HEK293 (cell line): Measurements from ENCODE around the gene APELA.

Experiments
- CTCF ChIA-PET: fragments of 350-600 bp; formaldehyde crosslinking; extraction: SDS; loops from one replicate; lab custom pipeline; 2021; ENCODE audit warnings: antibody characterized with exemption; lab: Yijun Ruan, JAX
- POLR2A ChIA-PET: fragments of 300-600 bp; formaldehyde crosslinking; extraction: SDS; loops from one replicate; lab custom pipeline; 2020; ENCODE audit warnings: antibody characterized with exemption, inconsistent platforms; lab: Yijun Ruan, JAX
- H3K27ac ChIP-seq: fragments of 200-500 bp; sonication (Bioruptor generic); 2 replicates; pipeline ENCODE4 v1.5.1; 2014; ENCODE audit warnings: low read depth, low read length, control low read depth, inconsistent platforms; ENCODE audit errors: extremely low read depth
- H3K36me3 ChIP-seq, 2 experiments: fragments of 200-500 bp in 1 of 2; sonication (Bioruptor generic) in 1 of 2; 1 replicate in 1 of 2; 2 replicates in 1 of 2; pipeline ENCODE4 v1.5.1; 2014 to 2017; ENCODE audit warnings: inconsistent platforms in 2 of 2, low read length in 2 of 2; ENCODE audit not compliant: control insufficient read depth in 2 of 2, insufficient read depth in 1 of 2
- H3K4me1 ChIP-seq: fragments of 200-500 bp; sonication (Bioruptor generic); 2 replicates; pipeline ENCODE4 v1.5.1; 2014; ENCODE audit warnings: mild to moderate bottlenecking, low read length, inconsistent platforms; ENCODE audit not compliant: control insufficient read depth, insufficient read depth
- H3K4me3 ChIP-seq: 2 replicates; pipeline ENCODE4 v1.5.1; 2011; ENCODE audit warnings: low read depth, mild to moderate bottlenecking, control low read depth, low read length, moderate library complexity
- H3K9me3 ChIP-seq: fragments of 200-500 bp; sonication (Bioruptor generic); 2 replicates; pipeline ENCODE4 v1.5.1; 2014; ENCODE audit warnings: low read depth, low read length, inconsistent platforms; ENCODE audit not compliant: control insufficient read depth, insufficient read depth
- BCL11B ChIP-seq: fragments of 450-650 bp; formaldehyde crosslinking; IDR thresholded peaks from 2 replicates; pipeline ENCODE4 v1.5.1; 2016; ENCODE audit warnings: low read depth, missing biosample characterization, missing genetic modification characterization
- GFI1B ChIP-seq: fragments of 450-650 bp; formaldehyde crosslinking; IDR thresholded peaks from 2 replicates; pipeline ENCODE4 v1.5.1; 2016; ENCODE audit warnings: missing biosample characterization, missing genetic modification characterization
- HOXC10 ChIP-seq: sonication (generic); formaldehyde crosslinking; IDR thresholded peaks from 2 replicates; pipeline ENCODE4 v1.8.1; 2023; ENCODE audit warnings: mild to moderate bottlenecking, missing genetic modification reagents
- KLF16 ChIP-seq: fragments of 450-650 bp; formaldehyde crosslinking; IDR thresholded peaks from 2 replicates; pipeline ENCODE4 v1.5.1; 2017; ENCODE audit warnings: missing biosample characterization, missing genetic modification characterization
- MZF1 ChIP-seq: fragments of 450-650 bp; formaldehyde crosslinking; IDR thresholded peaks from 2 replicates; pipeline ENCODE4 v1.5.1; 2017; ENCODE audit warnings: missing biosample characterization, missing genetic modification characterization, borderline replicate concordance
- PRDM4 ChIP-seq: fragments of 450-650 bp; formaldehyde crosslinking; IDR thresholded peaks from 2 replicates; pipeline ENCODE4 v1.5.1; 2017; ENCODE audit warnings: missing biosample characterization, missing genetic modification characterization
- SETDB1 ChIP-seq: IDR thresholded peaks from one replicate; pipeline ENCODE4 v1.6.1; 2017; ENCODE audit warnings: mild to moderate bottlenecking, low read length, moderate library complexity, mixed read lengths; ENCODE audit not compliant: insufficient read length
- TRIM28 ChIP-seq: IDR thresholded peaks from 2 replicates; pipeline ENCODE4 v1.6.1; 2011; ENCODE audit warnings: low read length, control low read depth, borderline replicate concordance
- ZBTB7A ChIP-seq: fragments of 450-650 bp; formaldehyde crosslinking; IDR thresholded peaks from 2 replicates; pipeline ENCODE4 v1.5.1; 2016; ENCODE audit warnings: low read depth, missing biosample characterization, missing genetic modification characterization
- ZBTB8A ChIP-seq: fragments of 450-650 bp; formaldehyde crosslinking; IDR thresholded peaks from 2 replicates; pipeline ENCODE4 v1.5.1; 2016; ENCODE audit warnings: missing biosample characterization, missing genetic modification characterization
- ZFP37 ChIP-seq: fragments of 450-650 bp; formaldehyde crosslinking; IDR thresholded peaks from 2 replicates; pipeline ENCODE4 v1.5.1; 2016; ENCODE audit warnings: missing biosample characterization, missing genetic modification characterization
- ZFP41 ChIP-seq: fragments of 450-650 bp; formaldehyde crosslinking; IDR thresholded peaks from 2 replicates; pipeline ENCODE4 v1.5.1; 2016; ENCODE audit warnings: missing biosample characterization, missing genetic modification characterization, borderline replicate concordance
- ZNF10 ChIP-seq: fragments of 450-650 bp; formaldehyde crosslinking; IDR thresholded peaks from 2 replicates; pipeline ENCODE4 v1.5.1; 2017; ENCODE audit warnings: missing biosample characterization, missing genetic modification characterization
- ZNF114 ChIP-seq: fragments of 450-650 bp; formaldehyde crosslinking; IDR thresholded peaks from 2 replicates; pipeline ENCODE4 v1.5.0; 2017; ENCODE audit warnings: missing biosample characterization, missing genetic modification characterization
- ZNF155 ChIP-seq: fragments of 450-650 bp; formaldehyde crosslinking; IDR thresholded peaks from 2 replicates; pipeline ENCODE4 v1.5.1; 2016; ENCODE audit warnings: missing biosample characterization, missing genetic modification characterization
- ZNF223 ChIP-seq: fragments of 450-650 bp; formaldehyde crosslinking; IDR thresholded peaks from 2 replicates; pipeline ENCODE4 v1.5.1; 2016; ENCODE audit warnings: missing biosample characterization, missing genetic modification characterization
- ZNF274 ChIP-seq, 2 experiments: fragments of 200-500 bp in 1 of 2; fragments of 450-650 bp in 1 of 2; sonication (Bioruptor generic) in 1 of 2; formaldehyde crosslinking in 1 of 2; IDR thresholded peaks; 2 replicates each; pipeline versions ENCODE4 v1.5.1 to v1.6.1; 2014 to 2016; ENCODE audit warnings: borderline replicate concordance in 1 of 2, inconsistent platforms in 1 of 2, low read length in 1 of 2, missing biosample characterization in 1 of 2, missing genetic modification characterization in 1 of 2
- ZNF335 ChIP-seq: fragments of 450-650 bp; formaldehyde crosslinking; conservative IDR thresholded peaks from 2 replicates; pipeline ENCODE4 v1.5.1; 2016; ENCODE audit warnings: missing biosample characterization, missing genetic modification characterization
- ZNF341 ChIP-seq: fragments of 450-650 bp; formaldehyde crosslinking; IDR thresholded peaks from 2 replicates; pipeline ENCODE4; 2016; ENCODE audit warnings: low read depth, missing biosample characterization, missing genetic modification characterization
- ZNF366 ChIP-seq: fragments of 450-650 bp; formaldehyde crosslinking; conservative IDR thresholded peaks from 2 replicates; pipeline ENCODE4 v1.5.1; 2016; ENCODE audit warnings: missing biosample characterization, missing genetic modification characterization
- ZNF433 ChIP-seq: fragments of 450-650 bp; formaldehyde crosslinking; IDR thresholded peaks from 2 replicates; pipeline ENCODE4 v1.5.1; 2016; ENCODE audit warnings: missing biosample characterization, missing genetic modification characterization, low read depth
- ZNF449 ChIP-seq: fragments of 450-650 bp; formaldehyde crosslinking; IDR thresholded peaks from 2 replicates; pipeline ENCODE4 v1.5.1; 2017; ENCODE audit warnings: missing biosample characterization, mild to moderate bottlenecking, missing genetic modification characterization, moderate library complexity
- ZNF488 ChIP-seq: fragments of 450-650 bp; formaldehyde crosslinking; IDR thresholded peaks from 2 replicates; pipeline ENCODE4 v1.5.1; 2016; ENCODE audit warnings: missing biosample characterization, missing genetic modification characterization
- ZNF514 ChIP-seq: fragments of 450-650 bp; formaldehyde crosslinking; IDR thresholded peaks from 2 replicates; pipeline ENCODE4 v1.5.1; 2016; ENCODE audit warnings: missing biosample characterization, missing genetic modification characterization
- ZNF548 ChIP-seq: fragments of 450-650 bp; formaldehyde crosslinking; IDR thresholded peaks from 2 replicates; pipeline ENCODE4 v1.5.1; 2016; ENCODE audit warnings: missing biosample characterization, missing genetic modification characterization
- ZNF596 ChIP-seq: fragments of 450-650 bp; IDR thresholded peaks from 2 replicates; pipeline ENCODE4 v1.5.0; 2018; ENCODE audit warnings: missing biosample characterization, mild to moderate bottlenecking, missing genetic modification characterization, moderate library complexity
- ZNF624 ChIP-seq: fragments of 450-650 bp; formaldehyde crosslinking; IDR thresholded peaks from 2 replicates; pipeline ENCODE4 v1.5.1; 2017; ENCODE audit warnings: missing biosample characterization, missing genetic modification characterization
- ZNF76 ChIP-seq: fragments of 450-650 bp; formaldehyde crosslinking; IDR thresholded peaks from 2 replicates; pipeline ENCODE4; 2016; ENCODE audit warnings: low read depth, missing biosample characterization, missing genetic modification characterization, borderline replicate concordance
- ZNF785 ChIP-seq: fragments of 450-650 bp; formaldehyde crosslinking; IDR thresholded peaks from 2 replicates; pipeline ENCODE4 v1.5.1; 2016; ENCODE audit warnings: missing biosample characterization, missing genetic modification characterization
- ZNF843 ChIP-seq: fragments of 450-650 bp; formaldehyde crosslinking; IDR thresholded peaks from 2 replicates; pipeline ENCODE4 v1.5.1; 2016; ENCODE audit warnings: missing biosample characterization, missing genetic modification characterization
- ZXDB ChIP-seq: fragments of 450-650 bp; formaldehyde crosslinking; IDR thresholded peaks from 2 replicates; pipeline ENCODE4 v1.5.1; 2016; ENCODE audit warnings: missing biosample characterization, missing genetic modification characterization
- TF ChIP-seq, protein P1 (sequence below): fragments of 450-650 bp; formaldehyde crosslinking; IDR thresholded peaks from 2 replicates; pipeline ENCODE4 v1.5.1; 2016; ENCODE audit warnings: missing biosample characterization, missing genetic modification characterization

The APELA gene

DNA sequence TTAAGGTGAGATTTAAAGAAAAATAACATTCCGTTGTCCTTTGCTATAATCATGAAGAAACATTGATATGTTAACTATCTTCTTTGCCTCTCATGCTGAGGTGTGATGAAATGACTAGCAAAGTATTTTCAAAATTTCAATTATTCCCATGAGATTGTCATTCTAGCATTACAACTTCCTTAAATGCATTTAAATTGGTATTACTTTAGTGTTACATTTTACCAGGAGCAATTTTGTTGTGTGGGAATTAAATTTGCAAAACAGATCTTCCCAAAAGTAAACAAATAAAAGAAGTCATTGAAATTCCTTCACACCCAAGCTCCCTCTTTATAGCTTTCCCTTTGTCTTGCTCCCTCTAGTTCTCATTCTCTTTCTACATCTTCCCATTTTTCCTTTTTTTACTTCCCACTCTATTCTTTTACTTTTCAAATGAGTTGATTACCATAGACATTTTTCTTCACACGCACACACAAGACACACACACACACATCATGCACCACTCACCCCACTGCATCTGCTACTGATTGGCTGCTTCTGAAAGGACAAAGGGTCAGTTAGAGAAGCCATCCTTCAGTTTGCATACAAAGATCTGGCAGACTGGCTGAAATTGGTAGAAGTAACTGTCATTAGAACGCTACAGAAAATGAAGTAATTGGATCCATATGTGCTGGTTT, 10.0 kb upstream of the APELA start:
- Histone ChIP-seq H3K36me3 (no peaks in the 10 kb centered on the region), H3K9me3 (no peaks in the 10 kb centered on the region), H3K4me1 (peaks cover 7% of the 10 kb centered on the region; the same call in 1 of the 2 replicates), H3K27ac (no peak overlapping the region), H3K4me3 (no peak overlapping the region)
- ChIA-PET POLR2A (no interaction called here), CTCF (interaction anchor here (1.5 kb wide), 1 partner anchor 87 kb away, joined by 3 read pairs; no protein-coding TSS in a partner anchor)
- TF ChIP-seq ZBTB7A: no peak
- TF ChIP-seq ZNF449: no peak
- TF ChIP-seq ZNF514 (tag by site-specific recombination): no peak
- no peak for TF ChIP-seq ZNF223 (tag by site-specific recombination)
- TF ChIP-seq ZNF433 (tag by site-specific recombination): no peak
- TF ChIP-seq GFI1B (tag by site-specific recombination): no peak
- no peak for TF ChIP-seq ZNF548 (tag by site-specific recombination)
- TF ChIP-seq, protein P1, sequence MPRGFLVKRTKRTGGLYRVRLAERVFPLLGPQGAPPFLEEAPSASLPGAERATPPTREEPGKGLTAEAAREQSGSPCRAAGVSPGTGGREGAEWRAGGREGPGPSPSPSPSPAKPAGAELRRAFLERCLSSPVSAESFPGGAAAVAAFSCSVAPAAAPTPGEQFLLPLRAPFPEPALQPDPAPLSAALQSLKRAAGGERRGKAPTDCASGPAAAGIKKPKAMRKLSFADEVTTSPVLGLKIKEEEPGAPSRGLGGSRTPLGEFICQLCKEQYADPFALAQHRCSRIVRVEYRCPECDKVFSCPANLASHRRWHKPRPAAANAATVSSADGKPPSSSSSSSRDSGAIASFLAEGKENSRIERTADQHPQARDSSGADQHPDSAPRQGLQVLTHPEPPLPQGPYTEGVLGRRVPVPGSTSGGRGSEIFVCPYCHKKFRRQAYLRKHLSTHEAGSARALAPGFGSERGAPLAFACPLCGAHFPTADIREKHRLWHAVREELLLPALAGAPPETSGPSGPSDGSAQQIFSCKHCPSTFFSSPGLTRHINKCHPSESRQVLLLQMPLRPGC (tag by site-specific recombination): no peak
- TF ChIP-seq ZNF785 (tag by site-specific recombination): no peak
- no peak for TF ChIP-seq SETDB1
- TF ChIP-seq ZNF10 (tag by site-specific recombination): no peak
- no peak for TF ChIP-seq ZNF624 (tag by site-specific recombination)
- no peak for TF ChIP-seq ZFP37 (tag by site-specific recombination)
- no peak for TF ChIP-seq ZNF76
- TF ChIP-seq ZNF274 (IDR thresholded peaks at IDR 0.05; ENCODE audit: low read length): no peak
- no peak for TF ChIP-seq ZNF274 (tag by site-specific recombination; IDR thresholded peaks at IDR 0.05; ENCODE audit: borderline replicate concordance)
- no peak for TF ChIP-seq MZF1 (tag by site-specific recombination)
- TF ChIP-seq HOXC10 (CRISPR knock-in tag): no peak
- TF ChIP-seq PRDM4 (tag by site-specific recombination): no peak
- TF ChIP-seq ZNF596 (tag by site-specific recombination): no peak
- TF ChIP-seq ZNF366 (tag by site-specific recombination): no peak

DNA sequence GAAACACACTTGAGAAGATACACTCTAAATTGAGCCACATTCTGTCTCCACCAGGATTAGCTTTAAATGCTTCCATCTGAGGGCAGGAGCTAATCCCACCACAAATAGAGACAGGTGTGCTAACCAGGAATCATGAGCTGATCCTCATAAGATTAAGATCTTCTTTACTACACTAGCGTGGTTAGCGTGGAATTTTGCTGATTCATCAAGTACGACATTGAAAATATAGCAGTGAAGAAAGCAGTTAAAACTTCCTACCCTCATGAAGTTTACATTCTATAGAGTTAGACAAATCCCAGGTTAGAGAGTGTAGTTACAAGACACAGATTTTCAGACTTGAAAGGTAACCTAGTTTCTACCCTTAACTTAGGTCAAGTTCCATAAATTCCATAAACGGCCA, 5.3 kb upstream of the APELA start:
- H3K27ac ChIP-seq: no peak overlapping the region
- CTCF ChIA-PET: no interaction called here
- POLR2A ChIA-PET: no interaction called here
- no peak overlapping the region for H3K4me3 ChIP-seq
- no peaks in the 10 kb centered on the region for H3K36me3 ChIP-seq
- H3K4me1 ChIP-seq: peaks cover 2% of the 10 kb centered on the region; the same call in 1 of the 2 replicates
- no peaks in the 10 kb centered on the region for H3K9me3 ChIP-seq
- TF ChIP-seq ZNF843 (no peak), ZNF488 (no peak), ZBTB8A (no peak), ZNF341 (tag by site-specific recombination) (no peak), BCL11B (tag by site-specific recombination) (no peak), KLF16 (tag by site-specific recombination) (no peak), ZXDB (tag by site-specific recombination) (no peak), ZNF114 (no peak), ZFP41 (tag by site-specific recombination) (no peak), TRIM28 (no peak), ZNF335 (tag by site-specific recombination) (no peak), ZNF155 (no peak)
